ENCODE measurements around the gene LEMD1.

Gene LEMD1

DNA sequence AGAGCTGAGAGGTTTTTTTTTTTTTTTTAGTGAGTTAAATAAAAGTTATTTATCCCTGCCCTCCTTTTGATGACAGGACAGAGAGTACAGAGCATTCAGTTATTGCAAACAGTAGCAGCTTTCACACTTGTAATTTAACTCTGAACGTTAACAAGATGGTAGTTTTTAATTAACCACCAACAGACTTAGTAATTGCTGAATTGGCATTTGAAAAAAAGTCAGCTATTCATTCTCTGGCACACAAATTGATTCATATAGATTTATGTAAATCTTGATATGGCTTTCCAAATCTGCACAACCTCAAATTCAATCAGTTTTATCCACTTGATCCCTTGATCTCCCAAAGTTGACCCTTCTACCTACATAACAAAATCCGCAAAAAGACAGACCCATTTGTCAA, 918 bp downstream of the LEMD1 start:
- no peak for TF ChIP-seq ZNF8 (CRISPR knock-in tag; IDR thresholded peaks at IDR 0.05)
- no peak for TF ChIP-seq SNAI2 (CRISPR knock-in tag; IDR thresholded peaks at IDR 0.05)
- no peak for TF ChIP-seq POU6F1 (CRISPR knock-in tag; IDR thresholded peaks at IDR 0.05; ENCODE audit: borderline replicate concordance, low read depth)
- TF ChIP-seq ZFP30 (CRISPR knock-in tag; IDR thresholded peaks at IDR 0.05): no peak
- no peak for TF ChIP-seq ISL1 (CRISPR knock-in tag; IDR thresholded peaks at IDR 0.05)
- TF ChIP-seq GLIS3 (CRISPR knock-in tag; IDR thresholded peaks at IDR 0.05): no peak
- TF ChIP-seq ESRRG (CRISPR knock-in tag; IDR thresholded peaks at IDR 0.05): no peak
- no peak for TF ChIP-seq ZNF70 (CRISPR knock-in tag; IDR thresholded peaks at IDR 0.05)
- TF ChIP-seq ZNF565 (CRISPR knock-in tag; conservative IDR thresholded peaks at IDR 0.05; ENCODE audit: low read depth): no peak
- TF ChIP-seq TSHZ2 (CRISPR knock-in tag; IDR thresholded peaks at IDR 0.05): no peak
- no peak for TF ChIP-seq CSDC2 (CRISPR knock-in tag; IDR thresholded peaks at IDR 0.05)
- no peak for TF ChIP-seq CREB5 (CRISPR knock-in tag; IDR thresholded peaks at IDR 0.05; ENCODE audit: low read depth)
- TF ChIP-seq ZFP3 (CRISPR knock-in tag; IDR thresholded peaks at IDR 0.05): no peak
- no peak for TF ChIP-seq PATZ1 (CRISPR knock-in tag; IDR thresholded peaks at IDR 0.05; ENCODE audit: borderline replicate concordance)
- TF ChIP-seq ARNTL (CRISPR knock-in tag; IDR thresholded peaks at IDR 0.05; ENCODE audit: borderline replicate concordance, low read depth): no peak
- no peak for ATAC-seq

GRCh38 chr1:205417870-205418635, 3.8 kb downstream of the LEMD1 start:
- TF ChIP-seq TSHZ2 (CRISPR knock-in tag; IDR thresholded peaks at IDR 0.05) (no peak), BACH2 (CRISPR knock-in tag; IDR thresholded peaks at IDR 0.05; ENCODE audit: borderline replicate concordance) (no peak), ZFP30 (CRISPR knock-in tag; IDR thresholded peaks at IDR 0.05) (no peak), CREB5 (CRISPR knock-in tag; IDR thresholded peaks at IDR 0.05; ENCODE audit: low read depth) (no peak), ZFP3 (CRISPR knock-in tag; IDR thresholded peaks at IDR 0.05) (no peak), ZNF8 (CRISPR knock-in tag; IDR thresholded peaks at IDR 0.05) (no peak), ISL1 (CRISPR knock-in tag; IDR thresholded peaks at IDR 0.05) (no peak), RARB (CRISPR knock-in tag; IDR thresholded peaks at IDR 0.05) (no peak), ZC3H10 (CRISPR knock-in tag; IDR thresholded peaks at IDR 0.05) (no peak)
- ATAC-seq: no peak

Data from SK-N-SH treated with all-trans-retinoic acid at 6 μM for 48 hours (cell line).